ENCODE results near the gene RELT.

- TF ChIP-seq CTCF (IDR thresholded peaks at IDR 0.05 in 8 of 11, conservative IDR thresholded peaks at IDR 0.05 in 3 of 11): no peak
- no peak for TF ChIP-seq POLR2A (IDR thresholded peaks at IDR 0.05)
- no peak for TF ChIP-seq POLR2AphosphoS5 (IDR thresholded peaks at IDR 0.05)
Observed at GRCh38 chr11:73348838-73349237, 27.4 kb upstream of the RELT start.

All from spleen (tissue), 7 donors.